ENCODE results near the gene NTHL1.

Gene NTHL1

DNA sequence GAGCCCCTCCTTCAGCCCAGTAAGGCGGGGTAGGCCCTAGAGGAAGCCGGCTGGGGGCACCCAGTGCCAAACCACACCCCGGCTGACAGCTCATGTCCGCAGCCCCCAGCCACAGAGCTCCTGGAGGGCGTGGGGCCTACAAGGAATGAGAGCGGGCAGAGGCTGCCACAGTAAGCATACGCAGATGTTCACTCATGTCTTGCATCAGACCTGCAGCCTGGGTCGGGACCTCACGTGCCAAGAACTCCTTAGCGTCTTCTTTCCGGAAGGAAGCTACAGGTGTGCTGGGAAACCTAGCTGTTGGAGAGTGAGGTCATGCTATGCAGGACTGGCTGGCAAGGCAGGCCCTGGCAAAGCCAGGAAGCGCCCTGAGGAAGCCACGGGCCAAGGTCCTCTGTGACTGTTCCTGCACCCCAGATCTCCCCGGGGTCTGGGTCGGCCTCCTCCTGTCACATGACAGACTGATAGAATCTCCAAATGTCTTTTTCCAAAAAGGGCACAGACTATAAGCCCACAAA is 39.6 kb downstream of the NTHL1 start:
- peak; percentile 61 for DNase-seq

DNA sequence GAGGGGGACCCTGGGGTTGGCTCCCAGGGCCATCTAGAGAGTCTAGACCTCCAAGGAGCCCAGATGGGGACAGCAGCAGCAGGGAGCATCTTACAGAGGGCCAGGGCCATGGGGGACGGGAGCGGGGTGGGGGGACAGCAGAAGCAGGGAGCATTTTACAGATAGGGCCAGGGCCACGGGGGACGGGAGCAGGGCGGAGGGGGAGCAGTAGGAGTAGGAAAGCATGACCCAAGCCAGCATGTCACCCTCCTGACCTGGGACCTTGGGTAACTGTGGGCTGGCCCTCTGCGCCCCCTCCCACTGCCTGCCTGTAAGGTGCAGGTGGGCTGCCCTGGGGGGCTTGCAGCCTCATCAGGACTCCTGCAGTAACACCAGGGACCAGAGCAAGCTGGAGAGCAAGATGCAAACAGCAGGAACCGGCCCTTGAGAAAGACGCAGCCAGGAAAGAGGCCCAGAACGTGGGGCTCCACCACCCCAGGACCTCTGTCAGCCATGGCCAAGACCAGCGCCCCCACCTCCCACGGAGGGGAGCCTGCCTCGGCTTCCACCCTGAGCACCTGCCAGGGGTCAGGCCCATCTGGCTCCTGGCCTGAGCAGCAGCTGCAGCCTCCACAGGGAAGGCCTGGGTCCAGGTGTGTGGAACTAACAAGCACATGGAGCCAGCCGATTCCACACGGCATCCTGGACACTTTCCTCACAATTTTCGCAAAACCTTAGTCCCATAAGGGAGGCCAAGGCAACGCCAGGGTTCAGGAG is 40.4 kb downstream of the NTHL1 start:
- no peak for ATAC-seq
- DNase-seq = no peak

More for the DNA sequence above, 39.6 kb downstream of the NTHL1 start:
- ATAC-seq = peak; percentile 20

DNA sequence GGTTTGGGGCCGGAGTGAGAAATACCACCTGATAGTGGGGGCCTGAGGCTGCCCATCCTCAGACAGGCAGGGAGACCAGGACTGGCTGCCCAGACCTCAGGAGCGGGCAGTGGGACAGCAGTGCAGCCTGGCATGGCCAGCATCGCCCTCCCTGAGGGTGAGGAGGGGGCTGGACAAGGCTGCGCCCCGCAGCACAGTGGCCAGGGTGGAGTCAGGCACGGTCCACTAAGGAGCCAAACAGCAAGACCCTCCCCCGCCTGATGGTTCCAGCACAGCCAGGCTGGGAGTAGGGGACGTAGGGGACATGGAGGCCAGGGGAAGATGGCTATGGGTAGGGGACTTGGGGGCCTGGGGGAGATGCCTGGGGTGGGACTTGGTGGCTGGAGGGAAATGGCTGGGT is 41.3 kb downstream of the NTHL1 start:
- no peak for DNase-seq
- no peak for ATAC-seq

DNA sequence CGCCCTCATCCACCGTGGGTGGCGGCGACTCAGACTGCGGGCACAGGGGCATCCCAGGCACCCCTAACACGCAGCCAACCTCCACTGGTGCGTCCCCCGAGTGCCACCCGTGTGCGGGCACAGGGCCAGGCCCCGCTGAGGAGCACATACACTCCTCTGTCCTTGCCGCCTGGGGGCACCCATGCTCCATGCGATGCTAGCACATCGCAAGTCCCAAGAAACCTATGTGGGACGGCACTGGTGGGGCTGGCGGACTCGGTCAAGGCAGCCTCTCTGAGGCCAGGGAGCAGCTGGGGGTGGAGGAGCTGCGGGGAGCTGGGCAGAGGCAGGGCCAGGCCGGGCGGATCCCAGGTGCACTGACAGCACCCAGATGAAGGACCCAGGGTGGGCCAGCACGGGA is 42.0 kb downstream of the NTHL1 start:
- ATAC-seq = no peak
- DNase-seq = no peak

DNA sequence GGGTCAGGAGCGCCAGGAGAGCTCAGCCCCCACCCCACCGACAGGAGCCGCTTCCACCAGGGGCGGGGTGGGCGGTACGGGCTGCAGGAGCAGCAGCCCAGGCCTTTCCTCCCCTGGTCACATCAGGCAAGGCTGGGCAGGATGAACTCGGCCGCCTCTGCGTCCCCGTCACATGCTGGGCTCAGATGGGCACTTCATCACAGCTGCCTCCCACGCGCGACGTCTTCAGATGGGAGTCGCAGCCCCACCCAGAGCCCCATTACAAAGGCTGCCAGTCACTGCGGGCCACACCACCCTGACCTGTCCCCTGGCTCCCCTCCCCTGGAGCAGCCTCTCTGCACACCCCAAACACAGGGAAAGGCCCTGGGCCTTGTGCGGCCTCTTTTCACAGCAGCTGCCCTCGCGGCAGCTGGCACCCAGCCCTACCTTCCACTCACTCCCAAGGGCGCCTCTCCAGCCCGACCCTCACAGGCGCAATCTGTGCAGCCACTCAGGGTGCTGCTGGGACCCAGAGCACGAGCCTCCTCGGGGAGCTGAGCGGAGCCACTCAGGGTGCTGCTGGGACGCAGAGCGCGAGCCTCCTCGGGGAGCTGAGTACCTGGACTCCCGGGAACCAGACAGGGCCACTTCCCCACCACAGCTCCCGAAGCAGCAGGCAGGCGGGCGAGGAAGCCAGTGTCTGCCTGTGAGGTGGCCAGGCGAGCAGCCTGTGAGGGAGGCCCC is 42.7 kb downstream of the NTHL1 start:
- ATAC-seq = no peak
- DNase-seq = no peak

DNA sequence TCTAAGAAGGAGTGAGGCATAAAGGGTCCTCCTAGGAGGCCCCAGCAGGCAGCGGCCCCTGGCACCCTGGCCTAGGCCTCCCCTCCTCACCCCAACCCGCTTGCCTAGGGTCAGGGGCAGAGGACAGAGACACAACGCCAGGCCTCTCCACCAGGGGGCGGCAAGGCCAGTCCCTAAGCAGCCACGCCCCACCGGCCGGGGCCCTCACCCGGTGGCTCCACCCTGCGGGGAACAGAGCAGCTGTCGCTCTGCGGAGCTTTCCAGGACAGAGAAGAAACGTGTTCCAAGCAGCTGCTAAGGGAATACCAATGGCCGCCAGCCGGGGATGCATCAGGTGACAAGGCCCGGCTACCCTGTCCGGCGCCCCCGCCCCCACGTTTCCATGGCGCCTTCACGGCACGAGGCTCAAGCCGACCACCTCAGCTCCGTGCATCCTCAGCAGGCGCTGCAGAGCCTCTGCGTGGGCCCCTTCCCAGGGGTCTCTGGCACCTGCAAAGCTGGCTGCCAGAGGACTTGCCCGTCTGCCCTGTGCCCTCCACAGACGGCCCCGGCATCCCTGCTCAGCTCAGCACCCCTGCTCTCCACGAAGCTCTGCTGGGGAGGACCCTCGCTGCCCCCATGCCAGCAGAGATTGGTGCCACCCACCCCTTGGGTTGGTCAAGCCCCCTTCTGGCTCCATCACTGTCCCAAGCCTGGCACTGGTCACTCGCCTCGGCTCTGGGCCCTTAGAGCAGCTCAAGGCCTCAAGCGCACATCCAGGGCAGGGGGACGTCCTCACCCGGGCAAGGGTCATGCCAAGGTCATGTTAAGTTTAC is 43.6 kb downstream of the NTHL1 start:
- DNase-seq = peak; percentile 94
- peak; percentile 83 for ATAC-seq

DNA sequence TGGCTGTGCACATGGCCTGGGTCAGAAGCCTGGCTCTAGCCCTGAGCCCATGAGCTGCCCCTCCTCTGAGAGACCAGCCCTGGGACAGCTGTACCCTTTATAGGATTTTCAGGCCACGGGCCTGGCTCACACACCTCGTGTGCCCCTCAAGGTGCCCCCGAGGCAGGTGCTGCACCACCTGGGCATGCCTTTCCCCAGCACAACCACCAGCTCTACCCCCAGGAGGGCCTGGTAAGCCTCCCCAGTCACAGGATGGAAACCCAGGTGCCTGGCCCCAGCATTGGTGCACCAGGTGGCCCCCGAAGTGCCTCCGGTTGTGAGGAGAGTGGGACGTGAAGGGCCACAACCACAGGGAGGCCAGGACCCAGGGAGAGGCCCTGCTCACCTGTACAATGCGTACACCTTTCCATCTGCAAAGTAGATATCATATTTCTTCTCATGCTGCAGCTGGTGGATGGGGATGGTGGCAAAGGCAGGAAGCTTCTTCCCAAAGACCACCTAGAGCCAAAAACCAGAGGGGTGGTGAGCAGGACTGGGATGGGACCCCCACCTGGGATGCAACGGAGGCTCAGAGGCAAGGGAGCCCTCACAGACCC is 44.3 kb downstream of the NTHL1 start:
- ATAC-seq = no peak
- no peak for DNase-seq

DNA sequence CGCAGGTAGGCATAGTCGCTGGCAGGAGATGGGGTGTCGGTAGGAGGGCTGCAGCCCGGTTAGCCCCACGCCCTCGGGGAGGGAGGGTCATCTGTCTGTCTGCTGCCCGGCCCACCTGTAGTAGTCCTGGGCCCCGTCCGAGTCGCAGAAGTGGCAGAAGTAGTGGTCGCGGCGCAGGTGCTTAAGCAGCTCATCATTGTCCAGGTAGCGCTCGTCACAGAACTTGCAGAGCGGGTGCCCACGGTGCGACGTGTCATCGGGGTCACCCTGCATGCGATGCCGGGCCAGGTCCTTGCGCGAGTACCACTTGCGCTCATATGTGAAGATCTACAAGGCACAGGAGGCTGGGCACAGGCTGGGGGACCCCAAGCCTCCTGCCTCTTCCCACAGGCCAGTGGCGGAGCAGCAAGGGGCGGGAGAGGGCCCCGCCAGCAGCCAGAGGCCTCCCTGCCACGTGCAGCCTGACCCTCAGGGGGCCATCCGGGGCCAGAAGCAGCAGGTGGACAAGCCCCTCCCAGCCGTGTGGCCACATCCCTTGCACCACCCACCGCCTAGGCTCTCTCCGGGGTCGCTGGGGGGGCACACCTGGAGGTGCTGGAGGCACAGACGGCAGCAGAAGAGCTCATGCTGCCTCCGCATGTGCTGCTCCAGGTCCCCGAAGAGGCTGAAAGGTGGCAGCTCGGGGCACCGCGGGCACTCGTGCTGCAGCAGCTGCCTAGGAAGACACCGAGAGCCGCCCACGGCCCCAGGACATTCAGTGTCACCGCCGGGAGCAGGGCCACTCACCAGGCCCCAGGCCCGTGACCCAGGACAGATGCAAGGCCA is 45.0 kb downstream of the NTHL1 start:
- no peak for ATAC-seq
- DNase-seq = no peak

DNA sequence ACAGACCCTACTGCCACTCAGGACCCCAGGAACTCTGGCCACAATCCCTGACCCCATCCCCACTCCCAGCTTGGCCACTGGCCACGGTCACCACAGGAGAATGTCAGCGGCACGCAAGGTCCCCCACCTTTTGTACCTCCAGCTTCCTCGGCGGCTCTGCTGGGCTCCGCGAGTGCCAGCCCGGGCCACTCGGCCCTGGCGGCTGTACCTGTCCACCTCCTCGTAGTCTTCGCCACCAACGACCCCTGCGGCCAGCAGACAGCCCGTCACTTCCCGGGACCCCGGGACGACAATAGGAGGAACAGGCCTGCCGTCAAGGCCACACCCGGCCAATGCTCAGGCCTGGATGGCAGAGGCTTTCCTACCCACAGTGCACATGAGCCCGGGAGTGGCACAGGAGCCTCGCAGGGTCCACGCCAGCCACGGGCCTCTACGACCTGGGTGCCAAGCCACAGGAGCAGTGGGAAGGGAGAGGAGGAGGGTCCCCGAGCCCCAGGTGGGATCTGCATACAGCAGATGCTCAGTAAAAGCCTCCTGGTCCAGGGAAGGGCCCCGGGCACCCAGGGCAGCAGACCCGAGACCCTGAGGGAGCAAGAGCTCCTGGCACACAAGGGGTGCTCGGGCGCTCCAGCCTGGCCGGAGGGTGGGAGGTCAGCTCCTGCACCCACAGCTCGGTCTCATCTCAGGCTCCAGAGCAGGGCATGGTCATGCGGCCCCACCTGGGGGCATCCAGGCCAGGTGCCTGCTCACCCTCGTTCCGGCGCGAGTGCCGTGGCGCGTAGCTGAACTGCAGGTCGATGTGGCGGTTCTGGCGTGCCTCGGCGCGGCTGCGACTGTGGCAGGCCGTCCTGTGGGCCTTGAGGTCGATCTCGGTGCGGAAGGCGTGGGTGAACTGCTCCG is 45.9 kb downstream of the NTHL1 start:
- ATAC-seq (no peak), DNase-seq (no peak)

DNA sequence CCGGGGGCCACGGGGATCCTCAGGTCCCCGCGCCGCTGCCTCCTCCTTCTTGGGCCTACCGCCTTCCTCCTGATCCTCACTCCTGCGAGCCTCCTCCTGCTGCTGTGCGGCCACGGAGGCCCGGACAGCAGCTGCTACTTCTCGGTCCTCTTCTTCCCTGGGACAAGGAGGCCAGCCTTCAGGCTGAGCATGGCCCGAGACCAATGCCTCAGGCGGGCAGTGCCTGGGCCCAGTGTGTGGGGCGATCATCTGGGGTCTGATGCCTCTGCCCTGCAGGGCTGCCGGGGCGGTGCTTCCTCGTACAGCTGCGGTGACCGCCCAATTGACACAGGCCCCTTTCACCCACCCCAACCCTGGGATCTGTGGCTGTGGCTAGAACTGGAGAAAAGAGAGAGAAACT is 46.6 kb downstream of the NTHL1 start:
- no peak for DNase-seq
- ATAC-seq = no peak

DNA sequence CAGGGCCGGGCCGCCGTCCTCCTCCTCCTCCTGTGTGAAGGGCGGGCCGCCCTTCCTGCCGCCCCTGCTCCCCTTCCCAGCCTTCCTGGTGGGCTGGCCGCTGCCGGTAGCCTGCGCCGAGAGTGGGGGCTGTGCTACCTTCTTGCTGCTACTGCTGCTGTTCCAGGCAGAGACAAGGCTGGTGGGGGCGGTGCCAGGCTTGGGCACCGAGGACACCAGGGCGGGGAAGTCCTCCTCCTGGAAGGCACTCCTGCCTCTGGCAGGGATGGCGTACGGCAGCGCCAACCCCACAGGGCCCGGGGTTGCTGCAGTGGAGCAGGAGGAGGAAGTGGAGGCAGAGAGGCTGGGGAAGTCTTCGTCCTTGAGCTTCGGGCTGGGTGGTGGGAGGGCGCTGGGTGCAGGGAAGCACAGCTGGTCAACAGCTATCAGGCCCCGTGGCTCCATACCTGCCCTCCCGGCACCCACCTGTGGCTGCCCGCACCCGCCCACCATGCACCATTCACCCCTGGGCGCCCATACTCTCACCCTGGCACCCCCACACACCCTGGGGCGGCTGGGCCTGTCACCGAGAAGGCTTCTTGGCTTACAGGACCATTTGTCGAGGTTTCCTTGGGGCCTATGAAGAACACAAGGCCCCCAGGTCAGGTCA is 47.6 kb downstream of the NTHL1 start:
- no peak for ATAC-seq
- no peak for DNase-seq

DNA sequence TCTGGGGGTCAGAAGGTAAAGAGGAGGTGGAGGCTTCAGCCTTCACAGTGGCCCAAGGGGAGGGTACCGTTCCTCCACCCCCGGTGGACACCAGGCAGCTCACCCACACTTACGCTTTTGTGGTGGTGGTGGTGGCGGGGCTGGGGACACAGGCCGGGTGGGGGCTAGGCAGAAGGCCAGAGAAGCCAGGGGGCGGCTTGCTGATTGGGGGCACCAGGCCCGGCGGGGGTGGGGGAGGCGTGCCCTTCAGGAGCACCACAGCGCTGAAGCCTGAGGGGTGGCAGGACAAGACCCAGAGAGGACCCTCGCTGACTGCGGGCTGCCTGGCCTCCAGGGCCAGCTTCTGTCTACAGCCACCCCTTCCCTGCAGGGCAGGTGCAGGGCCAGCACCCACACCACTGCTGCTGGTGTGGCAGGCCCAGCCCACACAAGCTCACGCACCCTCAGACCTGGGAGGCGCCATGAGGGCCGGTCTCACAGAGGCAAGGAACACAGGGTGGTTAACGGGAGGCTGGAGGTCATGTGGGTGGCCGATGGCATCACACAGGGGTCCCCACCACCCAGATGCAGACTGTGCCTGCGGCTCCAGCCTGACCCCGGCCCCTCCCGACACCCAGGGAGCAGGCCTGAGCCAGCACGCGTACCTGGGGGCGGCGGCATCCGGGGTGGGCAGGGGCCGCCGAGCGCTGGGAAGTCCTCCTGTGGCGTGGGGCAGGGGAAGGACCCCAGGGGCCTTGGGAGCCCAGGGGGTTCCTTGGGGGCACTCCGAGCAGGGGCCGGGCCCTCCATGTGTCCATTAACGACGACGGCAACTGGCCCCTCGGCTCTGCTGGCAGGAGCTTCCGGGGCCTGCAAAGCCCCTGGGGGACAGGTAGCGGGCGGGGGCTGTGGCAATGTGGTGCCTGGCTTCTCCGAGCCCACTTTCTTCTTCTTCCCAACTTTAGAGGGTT is 48.5 kb downstream of the NTHL1 start:
- ATAC-seq (no peak), DNase-seq (no peak)

DNA sequence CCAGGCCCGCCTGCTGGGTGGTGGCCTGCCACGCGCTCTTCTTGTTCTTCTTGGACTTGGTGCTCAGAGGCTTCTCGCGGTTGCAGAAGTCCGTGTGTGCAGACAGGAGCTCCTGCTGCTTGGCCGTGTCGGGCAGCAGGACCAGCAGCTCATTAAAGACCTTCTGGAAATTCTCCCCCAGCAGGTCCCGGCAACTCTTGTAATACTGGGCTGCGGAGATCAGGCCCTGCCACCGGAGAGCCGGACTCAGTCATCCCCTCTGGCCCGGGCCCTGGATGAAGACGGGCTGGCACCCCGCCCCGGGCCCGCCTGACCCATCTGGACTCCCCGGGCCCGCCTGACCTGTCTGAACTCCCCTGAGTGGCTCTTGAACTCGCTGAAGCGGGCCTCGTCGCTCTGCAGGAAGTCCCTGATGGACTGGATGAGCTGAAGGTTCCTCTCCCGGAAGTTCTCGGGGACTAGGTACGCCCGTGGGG is 49.2 kb downstream of the NTHL1 start:
- no peak for DNase-seq
- no peak for ATAC-seq

DNA sequence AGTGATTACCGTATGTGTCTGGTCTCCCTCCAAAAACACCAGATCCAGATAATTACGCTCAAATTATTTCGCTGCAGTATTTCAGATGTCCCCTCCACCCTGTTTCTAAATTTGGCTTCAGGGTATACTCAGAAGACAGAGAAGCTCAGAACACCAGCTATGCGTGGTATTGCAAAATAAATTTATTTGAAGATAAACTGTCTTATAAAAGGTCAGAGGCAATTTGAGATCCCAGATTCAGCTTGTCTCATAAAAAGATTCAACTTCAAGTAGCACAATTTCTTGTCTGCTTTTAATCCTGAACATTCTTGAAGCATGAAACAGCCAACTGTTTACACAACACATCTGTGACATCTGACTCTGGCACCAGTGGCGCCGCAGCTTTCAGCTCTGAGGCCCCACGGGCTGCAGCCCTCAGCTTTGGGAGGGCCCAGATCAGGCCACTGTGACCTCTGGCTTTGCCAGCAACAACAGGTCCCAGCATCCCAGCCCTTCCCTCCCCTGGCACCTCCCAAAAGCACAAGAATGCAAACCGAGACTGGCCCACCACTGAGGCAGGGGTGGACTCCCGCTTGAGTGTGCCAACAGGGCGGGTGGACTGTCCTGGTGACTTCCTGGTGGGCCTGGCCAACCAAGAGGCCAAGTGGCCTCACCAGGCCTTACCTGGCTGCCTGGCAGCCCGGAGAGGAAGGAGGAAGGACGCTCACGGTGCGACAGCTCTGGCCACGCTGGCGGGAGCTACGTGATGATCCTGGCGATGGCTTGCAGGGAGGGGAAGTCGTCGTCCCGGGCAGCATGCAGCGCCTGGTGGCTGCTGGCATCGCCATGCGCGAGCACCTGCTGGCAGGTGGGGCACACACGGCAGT is 49.9 kb downstream of the NTHL1 start:
- no peak for ATAC-seq
- no peak for DNase-seq

DNA sequence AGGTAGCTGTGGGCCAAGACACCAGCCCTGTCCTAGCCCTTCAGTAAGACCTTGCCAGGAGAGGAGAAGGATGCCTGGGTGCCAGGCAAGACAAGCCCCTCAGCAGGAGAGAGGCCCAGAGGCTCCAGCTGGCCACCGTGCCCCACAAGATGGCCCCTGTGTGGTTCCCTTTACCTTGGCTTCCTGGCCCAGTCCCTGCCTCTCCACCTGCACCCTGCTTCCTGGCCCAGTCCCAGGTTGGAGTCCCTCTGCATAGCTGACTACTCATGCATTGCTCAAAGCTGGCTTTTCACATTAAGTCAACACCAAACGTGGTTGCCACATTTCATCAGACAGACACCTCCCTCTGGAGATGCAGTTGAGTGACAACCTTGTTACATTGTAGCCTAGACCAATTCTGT is 53.9 kb downstream of the NTHL1 start:
- ATAC-seq (no peak), DNase-seq (no peak)

DNA sequence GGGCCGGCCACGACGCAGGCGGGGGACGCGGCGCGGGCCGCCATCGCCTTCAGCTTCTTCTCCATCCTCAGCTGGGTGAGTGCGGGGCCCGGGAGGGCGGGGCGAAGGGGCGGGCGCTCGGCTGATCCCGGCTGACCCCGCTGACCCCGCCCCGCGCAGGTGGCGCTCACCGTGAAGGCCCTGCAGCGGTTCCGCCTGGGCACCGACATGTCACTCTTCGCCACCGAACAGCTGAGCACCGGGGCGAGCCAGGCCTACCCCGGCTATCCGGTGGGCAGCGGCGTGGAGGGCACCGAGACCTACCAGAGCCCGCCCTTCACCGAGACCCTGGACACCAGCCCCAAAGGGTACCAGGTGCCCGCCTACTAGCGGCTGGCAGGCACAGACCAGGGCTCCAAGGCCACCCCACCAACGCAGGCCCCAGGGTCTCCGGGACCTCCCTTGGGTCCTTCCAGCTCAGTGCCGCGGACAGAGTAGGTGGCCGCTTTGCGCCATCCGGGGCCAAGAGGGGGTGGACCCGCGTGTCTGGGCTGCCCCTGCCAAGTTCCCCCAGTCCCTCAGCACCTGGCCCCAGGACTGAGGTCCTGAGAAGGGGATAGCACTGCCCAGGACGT is 54.8 kb downstream of the NTHL1 start:
- no peak for ATAC-seq
- DNase-seq = no peak

Data from stimulated activated naive CD8-positive, alpha-beta T cell treated with anti-CD3 and anti-CD28 coated beads, Interleukin-15, Interleukin-2, amounts not matched to agents 100 U/mL and 50 U/mL, for 24 hours (primary cell).